Measurements from ENCODE around the gene TMEM140. TPM values are rescaled to one million over a fixed set of nuclear protein-coding genes. Genes with fewer than 3 reads are reported as not detected.

Gene TMEM140
- total RNA-seq, 1 experiment from 2014 or later, result 3.2 TPM

DNA sequence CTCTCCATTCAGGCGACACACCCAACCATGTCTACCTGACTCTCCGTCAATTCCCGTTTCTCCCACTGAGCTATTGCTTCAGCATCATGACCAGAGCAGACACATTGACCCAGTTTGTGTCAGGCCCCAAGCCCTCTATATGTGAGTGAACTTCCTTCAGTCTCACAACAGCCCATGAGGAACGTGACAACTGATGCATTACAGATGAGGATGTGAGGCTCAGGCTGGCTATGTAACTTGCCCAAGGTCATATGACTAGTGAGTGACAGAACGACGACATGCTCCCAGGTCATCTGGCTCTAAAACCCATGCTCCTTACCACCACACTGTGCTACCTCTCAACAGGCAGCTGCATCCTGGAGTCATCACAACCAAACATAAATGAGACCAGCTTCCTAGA, 3.7 kb downstream of the TMEM140 start:
- no peak for DNase-seq (ENCODE audit: low read depth, low spot score)
- H3K4me3 ChIP-seq (ENCODE audit: low read depth in 2 of 2, low read length in 2 of 2), result no peak overlapping the region
- in situ Hi-C loops (cut with HindIII; ENCODE audit: low pct_unique_long_range_greater_than_20kb, low sequenced_read_pairs), result no loop called here
- peaks cover 15% of the 10 kb centered on the region for H3K4me1 ChIP-seq (ENCODE audit: control insufficient read depth, insufficient read depth, low read length)
- no peak for TF ChIP-seq POLR2AphosphoS5 (IDR thresholded peaks at IDR 0.05; ENCODE audit: low read depth, low read length)
- TF ChIP-seq TCF7L2 (IDR thresholded peaks at IDR 0.05; ENCODE audit: low read depth, low read length), result no peak
- TF ChIP-seq, protein P1, sequence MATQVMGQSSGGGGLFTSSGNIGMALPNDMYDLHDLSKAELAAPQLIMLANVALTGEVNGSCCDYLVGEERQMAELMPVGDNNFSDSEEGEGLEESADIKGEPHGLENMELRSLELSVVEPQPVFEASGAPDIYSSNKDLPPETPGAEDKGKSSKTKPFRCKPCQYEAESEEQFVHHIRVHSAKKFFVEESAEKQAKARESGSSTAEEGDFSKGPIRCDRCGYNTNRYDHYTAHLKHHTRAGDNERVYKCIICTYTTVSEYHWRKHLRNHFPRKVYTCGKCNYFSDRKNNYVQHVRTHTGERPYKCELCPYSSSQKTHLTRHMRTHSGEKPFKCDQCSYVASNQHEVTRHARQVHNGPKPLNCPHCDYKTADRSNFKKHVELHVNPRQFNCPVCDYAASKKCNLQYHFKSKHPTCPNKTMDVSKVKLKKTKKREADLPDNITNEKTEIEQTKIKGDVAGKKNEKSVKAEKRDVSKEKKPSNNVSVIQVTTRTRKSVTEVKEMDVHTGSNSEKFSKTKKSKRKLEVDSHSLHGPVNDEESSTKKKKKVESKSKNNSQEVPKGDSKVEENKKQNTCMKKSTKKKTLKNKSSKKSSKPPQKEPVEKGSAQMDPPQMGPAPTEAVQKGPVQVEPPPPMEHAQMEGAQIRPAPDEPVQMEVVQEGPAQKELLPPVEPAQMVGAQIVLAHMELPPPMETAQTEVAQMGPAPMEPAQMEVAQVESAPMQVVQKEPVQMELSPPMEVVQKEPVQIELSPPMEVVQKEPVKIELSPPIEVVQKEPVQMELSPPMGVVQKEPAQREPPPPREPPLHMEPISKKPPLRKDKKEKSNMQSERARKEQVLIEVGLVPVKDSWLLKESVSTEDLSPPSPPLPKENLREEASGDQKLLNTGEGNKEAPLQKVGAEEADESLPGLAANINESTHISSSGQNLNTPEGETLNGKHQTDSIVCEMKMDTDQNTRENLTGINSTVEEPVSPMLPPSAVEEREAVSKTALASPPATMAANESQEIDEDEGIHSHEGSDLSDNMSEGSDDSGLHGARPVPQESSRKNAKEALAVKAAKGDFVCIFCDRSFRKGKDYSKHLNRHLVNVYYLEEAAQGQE (IDR thresholded peaks at IDR 0.05; ENCODE audit: insufficient read depth in 1 of 2, low read depth in 2 of 2, low read length in 1 of 2), result no peak
- TF ChIP-seq, protein P2, sequence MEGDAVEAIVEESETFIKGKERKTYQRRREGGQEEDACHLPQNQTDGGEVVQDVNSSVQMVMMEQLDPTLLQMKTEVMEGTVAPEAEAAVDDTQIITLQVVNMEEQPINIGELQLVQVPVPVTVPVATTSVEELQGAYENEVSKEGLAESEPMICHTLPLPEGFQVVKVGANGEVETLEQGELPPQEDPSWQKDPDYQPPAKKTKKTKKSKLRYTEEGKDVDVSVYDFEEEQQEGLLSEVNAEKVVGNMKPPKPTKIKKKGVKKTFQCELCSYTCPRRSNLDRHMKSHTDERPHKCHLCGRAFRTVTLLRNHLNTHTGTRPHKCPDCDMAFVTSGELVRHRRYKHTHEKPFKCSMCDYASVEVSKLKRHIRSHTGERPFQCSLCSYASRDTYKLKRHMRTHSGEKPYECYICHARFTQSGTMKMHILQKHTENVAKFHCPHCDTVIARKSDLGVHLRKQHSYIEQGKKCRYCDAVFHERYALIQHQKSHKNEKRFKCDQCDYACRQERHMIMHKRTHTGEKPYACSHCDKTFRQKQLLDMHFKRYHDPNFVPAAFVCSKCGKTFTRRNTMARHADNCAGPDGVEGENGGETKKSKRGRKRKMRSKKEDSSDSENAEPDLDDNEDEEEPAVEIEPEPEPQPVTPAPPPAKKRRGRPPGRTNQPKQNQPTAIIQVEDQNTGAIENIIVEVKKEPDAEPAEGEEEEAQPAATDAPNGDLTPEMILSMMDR (IDR thresholded peaks at IDR 0.05), result no peak
- TF ChIP-seq SIN3A (IDR thresholded peaks at IDR 0.05; ENCODE audit: borderline replicate concordance, insufficient read depth, low read depth, low read length), result no peak
- ChIA-PET CTCF (no interaction called here), POLR2A (no interaction called here)
- ATAC-seq, result no peak
- intact Hi-C loops (cut with micrococcal nuclease; ENCODE audit: unreplicated experiment), result no loop called here
- H3K27ac ChIP-seq (ENCODE audit: low read length), result no peak overlapping the region
- no peaks in the 10 kb centered on the region for H3K36me3 ChIP-seq (ENCODE audit: control insufficient read depth, insufficient read depth, low read length)
- H3K27me3 ChIP-seq (ENCODE audit: control insufficient read depth, insufficient read depth, low read length), result no peaks in the 10 kb centered on the region
- peaks cover 9% of the 10 kb centered on the region; the same call in 1 of the 2 replicates for H3K9me3 ChIP-seq (ENCODE audit: control insufficient read depth, insufficient read depth, low read depth, low read length)
- BruUV-seq (replicated peaks), result no TSS peak

DNA sequence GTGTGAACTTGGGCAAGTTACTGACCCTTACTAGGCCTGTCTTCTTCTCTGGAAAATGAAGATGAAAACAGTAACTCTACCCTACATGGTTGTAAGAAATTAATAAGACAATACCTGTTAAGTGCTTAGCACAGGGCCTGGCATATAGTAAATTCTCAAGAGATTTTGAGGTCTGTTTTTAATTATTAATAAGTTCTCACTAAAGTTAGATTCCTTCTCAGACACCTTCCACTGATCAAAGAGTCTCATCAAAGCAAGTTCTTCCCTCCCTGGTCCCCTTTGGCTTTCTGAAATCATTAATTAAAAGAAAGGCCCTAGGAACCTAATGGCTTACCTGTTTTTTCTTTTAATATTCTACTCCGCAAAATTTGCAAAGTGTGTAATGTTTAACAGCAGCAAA, 4.6 kb downstream of the TMEM140 start:
- Histone ChIP-seq H3K4me3 (ENCODE audit: low read depth in 2 of 2, low read length in 2 of 2) (no peak overlapping the region), H3K9me3 (ENCODE audit: control insufficient read depth, insufficient read depth, low read depth, low read length) (peaks cover 10% of the 10 kb centered on the region; the same call in 1 of the 2 replicates), H3K27me3 (ENCODE audit: control insufficient read depth, insufficient read depth, low read length) (no peaks in the 10 kb centered on the region), H3K4me1 (ENCODE audit: control insufficient read depth, insufficient read depth, low read length) (peaks cover 10% of the 10 kb centered on the region), H3K36me3 (ENCODE audit: control insufficient read depth, insufficient read depth, low read length) (no peaks in the 10 kb centered on the region), H3K27ac (ENCODE audit: low read length) (no peak overlapping the region)
- intact Hi-C loops (cut with micrococcal nuclease; ENCODE audit: unreplicated experiment) (no loop called here), in situ Hi-C loops (cut with HindIII; ENCODE audit: low pct_unique_long_range_greater_than_20kb, low sequenced_read_pairs) (no loop called here)
- BruUV-seq (replicated peaks), result no TSS peak
- DNase-seq (ENCODE audit: low read depth, low spot score), result no peak
- POLR2A ChIA-PET, result no interaction called here
- CTCF ChIA-PET, result no interaction called here
- ATAC-seq, result no peak
- TF ChIP-seq TCF7L2 (IDR thresholded peaks at IDR 0.05; ENCODE audit: low read depth, low read length) (no peak), POLR2AphosphoS5 (IDR thresholded peaks at IDR 0.05; ENCODE audit: low read depth, low read length) (no peak), SIN3A (IDR thresholded peaks at IDR 0.05; ENCODE audit: borderline replicate concordance, insufficient read depth, low read depth, low read length) (no peak)
- TF ChIP-seq, protein P1 (IDR thresholded peaks at IDR 0.05; ENCODE audit: insufficient read depth in 1 of 2, low read depth in 2 of 2, low read length in 1 of 2), result no peak
- TF ChIP-seq, protein P2 (IDR thresholded peaks at IDR 0.05), result no peak

Measured in Panc1 (cell line).